HepG2 (cell line): ENCODE data around the gene FCGR3B. TPM values are rescaled to one million over a fixed set of nuclear protein-coding genes. Genes with fewer than 3 reads are reported as not detected.

Experiments used
- CBX2 ChIP-seq, 2 experiments: fragments of 200-600 bp in 1 of 2; sonication (generic); formaldehyde crosslinking in 1 of 2; IDR thresholded peaks; 2 replicates each; pipeline versions ENCODE4 v1.7.0 to v1.8.1; 2018 to 2022; ENCODE audit warnings: low read depth in 2 of 2, low read length in 1 of 2, mild to moderate bottlenecking in 1 of 2, missing genetic modification reagents in 1 of 2
- FOXA3 ChIP-seq: IDR thresholded peaks from 2 replicates; pipeline ENCODE4 v1.6.1; 2016; ENCODE audit warnings: missing genetic modification reagents, missing compliant biosample characterization
- GATAD2A ChIP-seq: IDR thresholded peaks from 2 replicates; pipeline ENCODE4 v1.6.1; 2016
- HDAC2 ChIP-seq: sonication (generic); formaldehyde crosslinking; IDR thresholded peaks from 2 replicates; pipeline ENCODE4 v1.4.0; 2020; ENCODE audit warnings: missing genetic modification reagents
- HMG20A ChIP-seq: IDR thresholded peaks from 2 replicates; pipeline ENCODE4 v1.6.1; 2016; ENCODE audit warnings: borderline replicate concordance
- MAFF ChIP-seq: IDR thresholded peaks from 2 replicates; pipeline ENCODE4 v1.6.1; 2011; ENCODE audit warnings: low read depth, low read length, improper control_type of control experiment
- NFKBIZ ChIP-seq: IDR thresholded peaks from 2 replicates; pipeline ENCODE4 v1.6.1; 2018; ENCODE audit warnings: missing genetic modification reagents, missing compliant biosample characterization
- NR2F2 ChIP-seq: IDR thresholded peaks from 2 replicates; pipeline ENCODE4 v1.6.1; 2012; ENCODE audit warnings: low read depth, inconsistent platforms, borderline replicate concordance
- PAXIP1 ChIP-seq: sonication (generic); formaldehyde crosslinking; conservative IDR thresholded peaks from 2 replicates; pipeline ENCODE4 v1.4.0; 2020; ENCODE audit warnings: mild to moderate bottlenecking, missing genetic modification reagents, moderate library complexity
- PCBP2 ChIP-seq: fragments of 200-400 bp; formaldehyde crosslinking; optimal IDR thresholded peaks from 2 replicates; pipeline ENCODE3; 2018; ENCODE audit warnings: low read length, low read depth; ENCODE audit not compliant: poor library complexity, severe bottlenecking
- PITX1 ChIP-seq: sonication (generic); formaldehyde crosslinking; IDR thresholded peaks from 2 replicates; pipeline ENCODE4 v1.5.1; 2020; ENCODE audit warnings: mild to moderate bottlenecking, missing genetic modification reagents
- RARA ChIP-seq: IDR thresholded peaks from 2 replicates; pipeline ENCODE4 v1.6.1; 2016; ENCODE audit warnings: missing genetic modification reagents, missing compliant biosample characterization
- RXRA ChIP-seq: sonication (generic); formaldehyde crosslinking; IDR thresholded peaks from 2 replicates; pipeline ENCODE4 v1.5.1; 2020; ENCODE audit warnings: missing genetic modification reagents
- RXRB ChIP-seq: IDR thresholded peaks from 2 replicates; pipeline ENCODE4 v1.6.1; 2016; ENCODE audit warnings: borderline replicate concordance, missing genetic modification reagents, missing compliant biosample characterization
- SALL1 ChIP-seq: sonication (generic); formaldehyde crosslinking; IDR thresholded peaks from 2 replicates; pipeline ENCODE4 v1.8.0; 2022; ENCODE audit warnings: mild to moderate bottlenecking, missing genetic modification reagents
- SOX13 ChIP-seq, 3 experiments: fragments of 450-650 bp in 1 of 3; sonication (generic) in 1 of 3; formaldehyde crosslinking in 1 of 3; IDR thresholded peaks in 2 of 3; conservative IDR thresholded peaks in 1 of 3; 2 replicates each; pipeline versions ENCODE4 v1.5.0 to v1.6.1; 2016 to 2020; ENCODE audit warnings: antibody characterized with exemption in 1 of 3, mild to moderate bottlenecking in 1 of 3, missing compliant biosample characterization in 1 of 3, missing genetic modification reagents in 1 of 3, moderate library complexity in 1 of 3
- TBP ChIP-seq: sonication (generic); formaldehyde crosslinking; IDR thresholded peaks from 2 replicates; pipeline ENCODE4 v1.5.0; 2020; ENCODE audit warnings: missing genetic modification reagents
- ZFX ChIP-seq: sonication (generic); formaldehyde crosslinking; IDR thresholded peaks from 2 replicates; pipeline ENCODE4 v1.4.0; 2020; ENCODE audit warnings: mild to moderate bottlenecking, low read depth, missing genetic modification reagents, moderate library complexity
- ZNF574 ChIP-seq: sonication (generic); formaldehyde crosslinking; IDR thresholded peaks from 2 replicates; pipeline ENCODE4 v1.4.0; 2020; ENCODE audit warnings: missing genetic modification reagents
- polyA plus RNA-seq, 8 experiments: library from polyadenylated mRNA; depleted of rRNA in 3 of 8; stranded (reverse) in 7 of 8; unstranded in 1 of 8; fragments of >200 nt; fragmentation: Illumina TruSeq in 4 of 8; extraction: Trizol in 4 of 8; gene quantifications; 2 replicates each; pipeline versions ENCODE4 v1.2.1 to v1.2.3, GENCODE V29; 2011 to 2016; ENCODE audit warnings: low read depth in 4 of 8, missing spikeins in 1 of 8, mixed read lengths in 1 of 8; ENCODE audit not compliant: insufficient read depth in 1 of 8
- total RNA-seq, 5 experiments: library from RNA; depleted of rRNA; stranded (reverse); fragments of >200 nt; fragmentation: Illumina TruSeq; extraction: Trizol; gene quantifications; 2 replicates each; pipeline ENCODE4 v1.2.3, GENCODE V29; 2016; ENCODE audit warnings: low read depth in 1 of 5
- TF ChIP-seq, protein P1 (sequence below): IDR thresholded peaks from 2 replicates; pipeline ENCODE4 v1.6.1; 2018; ENCODE audit warnings: missing genetic modification reagents, mild to moderate bottlenecking, missing compliant biosample characterization
- TF ChIP-seq, protein P2 (sequence below): sonication (generic); formaldehyde crosslinking; IDR thresholded peaks from 2 replicates; pipeline ENCODE4 v1.4.0; 2020; ENCODE audit warnings: missing genetic modification reagents

Gene FCGR3B
- total and polyA plus RNA-seq, 2 of the 13 experiments (the other 11 are each of a cell fraction or from before 2014, with no cell fraction given): not detected

DNA sequence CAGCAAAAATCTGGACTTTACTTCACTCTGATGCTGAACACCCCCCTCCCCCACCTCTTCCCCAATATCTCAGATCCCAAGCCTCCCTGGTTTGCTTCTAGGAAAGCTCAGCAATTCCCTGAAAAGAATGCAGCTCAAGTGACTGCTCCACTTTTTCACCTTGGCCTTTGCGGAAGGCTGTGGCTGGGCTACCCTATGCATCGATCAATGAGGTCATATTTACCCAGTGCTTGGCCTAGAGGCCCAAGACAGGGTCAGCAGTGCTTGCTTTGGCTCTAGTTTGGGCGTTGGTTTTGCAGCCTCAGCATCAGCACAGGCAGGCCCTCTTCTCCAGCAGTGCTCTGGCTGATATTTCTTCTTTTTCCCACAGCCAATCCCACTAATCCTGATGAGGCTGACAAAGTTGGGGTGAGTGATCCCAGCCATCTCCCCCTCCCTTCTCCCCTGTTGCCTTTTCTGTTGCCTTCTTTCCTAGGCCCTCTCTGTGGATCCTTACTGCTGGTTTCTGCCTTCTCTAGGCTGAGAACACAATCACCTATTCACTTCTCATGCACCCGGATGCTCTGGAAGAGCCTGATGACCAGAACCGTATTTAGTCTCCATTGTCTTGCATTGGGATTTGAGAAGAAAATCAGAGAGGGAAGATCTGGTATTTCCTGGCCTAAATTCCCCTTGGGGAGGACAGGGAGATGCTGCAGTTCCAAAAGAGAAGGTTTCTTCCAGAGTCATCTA lies 46.1 kb upstream of the FCGR3B start (continued):
- TF ChIP-seq SOX13 (IDR thresholded peaks at IDR 0.05) (no peak), SOX13 (CRISPR knock-in tag; conservative IDR thresholded peaks at IDR 0.05 in 1 of 2, IDR thresholded peaks at IDR 0.05 in 1 of 2) (0 out of 4 replicates have a peak, but pooled peaks of 1 of the 2 experiments have one; percentile 13), NR2F2 (peak; percentile 83), HDAC2 (CRISPR knock-in tag) (peak; percentile 52; the same call in 1 of the 2 replicates), MAFF (peak; percentile 46; the same call in 1 of the 2 replicates), PCBP2 (no peak), PAXIP1 (CRISPR knock-in tag) (peak; percentile 57), ZFX (peak; percentile 40; the same call in 1 of the 2 replicates), RARA (CRISPR knock-in tag) (peak; percentile 89), PITX1 (CRISPR knock-in tag) (0 out of 2 replicates have a peak, but pooled peaks have one; percentile 14), NFKBIZ (no peak), RXRB (peak; percentile 49; the same call in 1 of the 2 replicates), FOXA3 (CRISPR knock-in tag) (peak; percentile 84; the same call in 1 of the 2 replicates), GATAD2A (peak; percentile 69), ZNF574 (CRISPR knock-in tag) (0 out of 2 replicates have a peak, but pooled peaks have one; percentile 14), TBP (CRISPR knock-in tag) (no peak), SALL1 (CRISPR knock-in tag) (peak; percentile 33; the same call in 1 of the 2 replicates), CBX2 (IDR thresholded peaks at IDR 0.05; ENCODE audit: low read depth, low read length) (no peak), CBX2 (CRISPR knock-in tag; IDR thresholded peaks at IDR 0.05; ENCODE audit: low read depth) (0 out of 2 replicates have a peak, but pooled peaks have one; percentile 38), HMG20A (peak; percentile 23; the same call in 1 of the 2 replicates), RXRA (CRISPR knock-in tag) (peak; percentile 66; the same call in 1 of the 2 replicates)
- TF ChIP-seq, protein P1, sequence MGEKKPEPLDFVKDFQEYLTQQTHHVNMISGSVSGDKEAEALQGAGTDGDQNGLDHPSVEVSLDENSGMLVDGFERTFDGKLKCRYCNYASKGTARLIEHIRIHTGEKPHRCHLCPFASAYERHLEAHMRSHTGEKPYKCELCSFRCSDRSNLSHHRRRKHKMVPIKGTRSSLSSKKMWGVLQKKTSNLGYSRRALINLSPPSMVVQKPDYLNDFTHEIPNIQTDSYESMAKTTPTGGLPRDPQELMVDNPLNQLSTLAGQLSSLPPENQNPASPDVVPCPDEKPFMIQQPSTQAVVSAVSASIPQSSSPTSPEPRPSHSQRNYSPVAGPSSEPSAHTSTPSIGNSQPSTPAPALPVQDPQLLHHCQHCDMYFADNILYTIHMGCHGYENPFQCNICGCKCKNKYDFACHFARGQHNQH: no peak
- TF ChIP-seq, protein P2, sequence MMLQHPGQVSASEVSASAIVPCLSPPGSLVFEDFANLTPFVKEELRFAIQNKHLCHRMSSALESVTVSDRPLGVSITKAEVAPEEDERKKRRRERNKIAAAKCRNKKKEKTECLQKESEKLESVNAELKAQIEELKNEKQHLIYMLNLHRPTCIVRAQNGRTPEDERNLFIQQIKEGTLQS (CRISPR knock-in tag): 0 out of 2 replicates have a peak, but pooled peaks have one; percentile 28
